Stimulated activated CD4-positive, alpha-beta T cell treated with anti-CD3 and anti-CD28 coated beads, Interleukin-15, amount 100 ng/mL, for 24 hours (primary cell): Measurements from ENCODE around the gene CTNNA3.
A peak's percentile ranks its signal among the peaks of the same experiment; 100 is the strongest.

Experiments used
- DNase-seq: peaks from one replicate; pipeline ENCODE4 v3.0.0-alpha.2; 2020

CTNNA3 gene

GRCh38 chr10:66925896-66926715, 769.9 kb downstream of the CTNNA3 start, which contains the start of gene LRRTM3:
Gene LRRTM3 (plus strand): TSS chr10:66926036.
- peak; percentile 38 for DNase-seq

GRCh38 chr10:66925373-66925772, 770.6 kb downstream of the CTNNA3 start:
- DNase-seq, result no peak

GRCh38 chr10:66924674-66925345, 771.2 kb downstream of the CTNNA3 start:
- DNase-seq, result no peak

- DNase-seq, result no peak
These were observed 776.7 kb downstream of the CTNNA3 start for GRCh38 chr10:66919248-66919647.

- DNase-seq, result no peak
These were observed 778.9 kb downstream of the CTNNA3 start for GRCh38 chr10:66917104-66917503.

GRCh38 chr10:66916030-66916429, 780.0 kb downstream of the CTNNA3 start:
- no peak for DNase-seq

GRCh38 chr10:66910671-66911070, 785.3 kb downstream of the CTNNA3 start:
- no peak for DNase-seq

- DNase-seq, result no peak
These were observed 803.1 kb downstream of the CTNNA3 start for GRCh38 chr10:66892871-66893270.

- DNase-seq, result no peak
These were observed 807.8 kb downstream of the CTNNA3 start for GRCh38 chr10:66888237-66888636.

GRCh38 chr10:66886848-66887247, 809.1 kb downstream of the CTNNA3 start:
- no peak for DNase-seq

- no peak for DNase-seq
These were observed 813.7 kb downstream of the CTNNA3 start for GRCh38 chr10:66882271-66882670.

GRCh38 chr10:66881814-66882213, 814.2 kb downstream of the CTNNA3 start:
- no peak for DNase-seq

- DNase-seq, result no peak
These were observed 815.2 kb downstream of the CTNNA3 start for GRCh38 chr10:66880826-66881225.

GRCh38 chr10:66880292-66880691, 815.7 kb downstream of the CTNNA3 start:
- DNase-seq, result no peak

- DNase-seq, result no peak
These were observed 818.6 kb downstream of the CTNNA3 start for GRCh38 chr10:66877361-66877760.

GRCh38 chr10:66869635-66870034, 826.4 kb downstream of the CTNNA3 start:
- DNase-seq, result no peak

- DNase-seq, result no peak
These were observed 833.2 kb downstream of the CTNNA3 start for GRCh38 chr10:66862687-66863258.

GRCh38 chr10:66860376-66860945, 835.5 kb downstream of the CTNNA3 start:
- DNase-seq, result no peak

GRCh38 chr10:66852811-66853210, 843.2 kb downstream of the CTNNA3 start:
- DNase-seq, result no peak

GRCh38 chr10:66848856-66849255, 847.1 kb downstream of the CTNNA3 start:
- no peak for DNase-seq

GRCh38 chr10:66844176-66844942, 851.6 kb downstream of the CTNNA3 start:
- no peak for DNase-seq

- DNase-seq, result no peak
These were observed 852.6 kb downstream of the CTNNA3 start for GRCh38 chr10:66843396-66843795.

- DNase-seq, result no peak
These were observed 853.1 kb downstream of the CTNNA3 start for GRCh38 chr10:66842867-66843266.
